Panc1 (cell line): ENCODE data around the gene BLOC1S6. TPM values are rescaled to one million over a fixed set of nuclear protein-coding genes. Genes with fewer than 3 reads are reported as not detected.

Source experiments
- ATAC-seq: fragments of 200-7000 bp; cut with Tn5 transposase; 2 replicates; pipeline ENCODE4 v1.9.1; 2020; ENCODE audit warnings: mild to moderate bottlenecking, moderate library complexity
- BruUV-seq: library from RNA; stranded (reverse); fragments of 400-500 nt; replicated peaks from 2 replicates; lab custom pipeline; 2021; lab: Mats Ljungman, UMichigan
- CTCF ChIA-PET: fragments of 300-600 bp; sonication (Branson Sonifier 250); formaldehyde crosslinking; loops from one replicate; lab custom pipeline; 2022; ENCODE audit warnings: antibody characterized with exemption; lab: Charles Lee
- POLR2A ChIA-PET: fragments of 300-600 bp; sonication (Branson Sonifier 250); formaldehyde crosslinking; loops from one replicate; lab custom pipeline; 2022; ENCODE audit warnings: antibody characterized with exemption; lab: Charles Lee
- DNase-seq: peaks from one replicate; pipeline ENCODE4 v3.0.0-alpha.2; 2010; ENCODE audit warnings: low read depth, low spot score
- H3K27ac ChIP-seq: 2 replicates; pipeline ENCODE4 v1.5.1; 2011; ENCODE audit warnings: mild to moderate bottlenecking, low read length, inconsistent platforms
- H3K27me3 ChIP-seq: fragments of 200-500 bp; sonication (Bioruptor generic); 2 replicates; pipeline ENCODE4 v1.6.0; 2014; ENCODE audit warnings: low read length, inconsistent platforms; ENCODE audit not compliant: control insufficient read depth, insufficient read depth
- H3K36me3 ChIP-seq: fragments of 200-500 bp; sonication (Bioruptor generic); 2 replicates; pipeline ENCODE4 v1.5.1; 2014; ENCODE audit warnings: inconsistent platforms, mild to moderate bottlenecking, low read length, moderate library complexity; ENCODE audit not compliant: control insufficient read depth, insufficient read depth
- H3K4me1 ChIP-seq: 2 replicates; pipeline ENCODE4 v1.5.1; 2011; ENCODE audit warnings: inconsistent platforms, mild to moderate bottlenecking, low read length, moderate library complexity; ENCODE audit not compliant: control insufficient read depth, insufficient read depth
- H3K4me3 ChIP-seq, 2 experiments: 2 replicates each; pipeline ENCODE4 v1.5.1; 2011 to 2012; ENCODE audit warnings: low read depth in 2 of 2, low read length in 2 of 2, mild to moderate bottlenecking in 2 of 2, inconsistent platforms in 1 of 2, moderate library complexity in 1 of 2
- H3K9me3 ChIP-seq: fragments of 200-500 bp; sonication (Bioruptor generic); 2 replicates; pipeline ENCODE4 v1.5.1; 2014; ENCODE audit warnings: low read depth, mild to moderate bottlenecking, inconsistent platforms, low read length, moderate library complexity; ENCODE audit not compliant: control insufficient read depth, insufficient read depth
- CTCF ChIP-seq: fragments of 450-650 bp; IDR thresholded peaks from 2 replicates; pipeline ENCODE4 v1.5.1; 2017; ENCODE audit warnings: mild to moderate bottlenecking
- POLR2AphosphoS5 ChIP-seq: IDR thresholded peaks from 2 replicates; pipeline ENCODE4 v1.6.1; 2012; ENCODE audit warnings: mild to moderate bottlenecking, low read depth, low read length, moderate library complexity
- REST ChIP-seq, 2 experiments: IDR thresholded peaks; 2 replicates each; pipeline ENCODE4 v1.6.1; 2011 to 2012; ENCODE audit warnings: low read depth in 2 of 2, control low read depth in 1 of 2, low read length in 1 of 2, mild to moderate bottlenecking in 1 of 2, moderate library complexity in 1 of 2; ENCODE audit not compliant: insufficient read depth in 1 of 2
- SIN3A ChIP-seq: IDR thresholded peaks from 2 replicates; pipeline ENCODE4 v1.6.1; 2012; ENCODE audit warnings: low read depth, mild to moderate bottlenecking, low read length, moderate library complexity, borderline replicate concordance; ENCODE audit not compliant: insufficient read depth
- TCF7L2 ChIP-seq: IDR thresholded peaks from 2 replicates; pipeline ENCODE4 v1.6.1; 2011; ENCODE audit warnings: mild to moderate bottlenecking, low read depth, low read length, inconsistent platforms
- in situ Hi-C: cut with HindIII; loops from 2 replicates; pipeline ENCODE4 v1.10.0; 2016; ENCODE audit warnings: low sequenced_read_pairs, low pct_unique_long_range_greater_than_20kb
- intact Hi-C: fragments of 100-400 bp; cut with micrococcal nuclease; formaldehyde crosslinking; loops from one replicate; pipeline ENCODE4 v1.10.0; 2022; ENCODE audit not compliant: unreplicated experiment
- total RNA-seq: library from RNA; stranded (reverse); gene quantifications from one replicate; pipeline ENCODE4 v1.2.1, GENCODE V29; 2021; ENCODE audit not compliant: unreplicated experiment

BLOC1S6 gene
- total RNA-seq, 1 experiment from 2014 or later: 52.0 TPM

- POLR2A ChIA-PET: interaction anchor here (0.5 to 0.7 kb wide), 2 partner anchors 25 to 49 kb away, joined by 7 to 8 read pairs; no protein-coding TSS in a partner anchor
- intact Hi-C loops (no loop called here), in situ Hi-C loops (no loop called here)
- H3K27ac ChIP-seq: no peak overlapping the region; the same call in 1 of the 2 replicates
- no peaks in the 10 kb centered on the region for H3K27me3 ChIP-seq
- ATAC-seq: no peak
- peaks cover 5% of the 10 kb centered on the region for H3K4me1 ChIP-seq
- TF ChIP-seq CTCF (no peak), TCF7L2 (no peak), REST (IDR thresholded peaks at IDR 0.05; ENCODE audit: insufficient read depth in 1 of 2, low read depth in 2 of 2, low read length in 1 of 2) (no peak), POLR2AphosphoS5 (no peak), SIN3A (no peak)
- H3K4me3 ChIP-seq: no peak overlapping the region
- H3K9me3 ChIP-seq: no peaks in the 10 kb centered on the region
- CTCF ChIA-PET: no interaction called here
- DNase-seq: no peak
- BruUV-seq: no TSS peak
- H3K36me3 ChIP-seq: no peaks in the 10 kb centered on the region
Measured at GRCh38 chr15:45653702-45654424, 66.7 kb downstream of the BLOC1S6 start.

GRCh38 chr15:45654749-45655148 lies 67.6 kb downstream of the BLOC1S6 start:
- CTCF ChIA-PET: no interaction called here
- TSS peak; percentile 36 for BruUV-seq
- intact Hi-C loops: no loop called here

More at GRCh38 chr15:45654749-45655148, 67.6 kb downstream of the BLOC1S6 start:
- Histone ChIP-seq H3K4me3 (no peak overlapping the region), H3K36me3 (no peaks in the 10 kb centered on the region), H3K4me1 (0 out of 2 replicates have a peak, but pooled peaks cover 2% of the 10 kb centered on the region), H3K9me3 (no peaks in the 10 kb centered on the region), H3K27ac (no peak overlapping the region), H3K27me3 (no peaks in the 10 kb centered on the region)
- no peak for ATAC-seq
- TF ChIP-seq POLR2AphosphoS5: no peak
- TF ChIP-seq SIN3A: no peak
- no peak for TF ChIP-seq REST (IDR thresholded peaks at IDR 0.05; ENCODE audit: insufficient read depth in 1 of 2, low read depth in 2 of 2, low read length in 1 of 2)
- TF ChIP-seq CTCF: no peak
- no peak for TF ChIP-seq TCF7L2
- POLR2A ChIA-PET: interaction anchor here (0.7 kb wide), 1 partner anchor 24 kb away, joined by 8 read pairs; no protein-coding TSS in a partner anchor
- in situ Hi-C loops: no loop called here
- no peak for DNase-seq
